Measurements from ENCODE around the gene FLNC. TPM values are rescaled to one million over a fixed set of nuclear protein-coding genes. Genes with fewer than 3 reads are reported as not detected.

Gene FLNC
- total RNA-seq, 1 experiment from 2014 or later: 10.2 TPM

GRCh38 chr7:128841171-128841690 lies 11.0 kb downstream of the FLNC start:
- no peak for ATAC-seq
- no peaks in the 10 kb centered on the region for H3K36me3 ChIP-seq (ENCODE audit: control insufficient read depth, insufficient read depth, low read length)
- in situ Hi-C loops (cut with HindIII; ENCODE audit: low pct_unique_long_range_greater_than_20kb, low sequenced_read_pairs): no loop called here

GRCh38 chr7:128841921-128842673 lies 11.9 kb downstream of the FLNC start:
- ChIA-PET POLR2A (no interaction called here), CTCF (interaction anchor here (0.7 to 1.0 kb wide), 2 partner anchors 76 to 80 kb away, joined by 3 read pairs; no protein-coding TSS in a partner anchor)
- ATAC-seq: peak; percentile 49; the same call in 1 of the 2 replicates

More at GRCh38 chr7:128841171-128841690, 11.0 kb downstream of the FLNC start:
- H3K9me3 ChIP-seq (ENCODE audit: control insufficient read depth, insufficient read depth, low read depth, low read length): no peaks in the 10 kb centered on the region
- POLR2A ChIA-PET: no interaction called here
- no peaks in the 10 kb centered on the region for H3K27me3 ChIP-seq (ENCODE audit: control insufficient read depth, insufficient read depth, low read length)
- no peak for DNase-seq (ENCODE audit: low read depth, low spot score)
- TF ChIP-seq TCF7L2 (IDR thresholded peaks at IDR 0.05; ENCODE audit: low read depth, low read length) (no peak), SIN3A (IDR thresholded peaks at IDR 0.05; ENCODE audit: borderline replicate concordance, insufficient read depth, low read depth, low read length) (no peak), REST (IDR thresholded peaks at IDR 0.05; ENCODE audit: insufficient read depth in 1 of 2, low read depth in 2 of 2, low read length in 1 of 2) (no peak), CTCF (IDR thresholded peaks at IDR 0.05) (no peak), POLR2AphosphoS5 (IDR thresholded peaks at IDR 0.05; ENCODE audit: low read depth, low read length) (no peak)
- intact Hi-C loops (cut with micrococcal nuclease; ENCODE audit: unreplicated experiment): no loop called here
- no TSS peak for BruUV-seq (replicated peaks)
- H3K4me1 ChIP-seq (ENCODE audit: control insufficient read depth, insufficient read depth, low read length): no peaks in the 10 kb centered on the region
- CTCF ChIA-PET: no interaction called here
- H3K27ac ChIP-seq (ENCODE audit: low read length): no peak overlapping the region
- no peak overlapping the region for H3K4me3 ChIP-seq (ENCODE audit: low read depth in 2 of 2, low read length in 2 of 2)

More at GRCh38 chr7:128841921-128842673, 11.9 kb downstream of the FLNC start:
- TF ChIP-seq REST (IDR thresholded peaks at IDR 0.05; ENCODE audit: insufficient read depth in 1 of 2, low read depth in 2 of 2, low read length in 1 of 2) (no peak), CTCF (IDR thresholded peaks at IDR 0.05) (peak; percentile 90)
- H3K4me1 ChIP-seq (ENCODE audit: control insufficient read depth, insufficient read depth, low read length): no peaks in the 10 kb centered on the region
- no peak for DNase-seq (ENCODE audit: low read depth, low spot score)
- in situ Hi-C loops (cut with HindIII; ENCODE audit: low pct_unique_long_range_greater_than_20kb, low sequenced_read_pairs): no loop called here
- no peak overlapping the region for H3K27ac ChIP-seq (ENCODE audit: low read length)
- no peaks in the 10 kb centered on the region for H3K9me3 ChIP-seq (ENCODE audit: control insufficient read depth, insufficient read depth, low read depth, low read length)
- no peak overlapping the region for H3K4me3 ChIP-seq (ENCODE audit: low read depth in 2 of 2, low read length in 2 of 2)
- H3K36me3 ChIP-seq (ENCODE audit: control insufficient read depth, insufficient read depth, low read length): no peaks in the 10 kb centered on the region
- intact Hi-C loops (cut with micrococcal nuclease; ENCODE audit: unreplicated experiment): no loop called here
- no TSS peak for BruUV-seq (replicated peaks)
- no peaks in the 10 kb centered on the region for H3K27me3 ChIP-seq (ENCODE audit: control insufficient read depth, insufficient read depth, low read length)
